SJCRH30 (cell line): Measurements from ENCODE around the gene EFNA5. TPM values are rescaled to one million over a fixed set of nuclear protein-coding genes. Genes with fewer than 3 reads are reported as not detected.
A peak's percentile ranks its signal among the peaks of the same experiment; 100 is the strongest.

Source experiments
- DNase-seq, 2 experiments: peaks; one replicate each; pipeline ENCODE4 v3.0.0-alpha.2; 2015 to 2020
- H3K27ac ChIP-seq: fragments of 250-450 bp; sonication (Bioruptor Pico); 2 replicates; pipeline ENCODE4 v1.5.1; 2020; ENCODE audit warnings: mild to moderate bottlenecking, moderate library complexity
- H3K27me3 ChIP-seq: fragments of 250-450 bp; sonication (Bioruptor Pico); 2 replicates; pipeline ENCODE4 v1.5.1; 2020; ENCODE audit warnings: mild to moderate bottlenecking, moderate library complexity
- H3K36me3 ChIP-seq: fragments of 250-450 bp; sonication (Bioruptor Pico); 2 replicates; pipeline ENCODE4 v1.5.1; 2020; ENCODE audit warnings: mild to moderate bottlenecking, moderate library complexity
- H3K4me1 ChIP-seq: fragments of 250-450 bp; sonication (Bioruptor Pico); 2 replicates; pipeline ENCODE4 v1.5.1; 2020; ENCODE audit warnings: mild to moderate bottlenecking, moderate library complexity
- H3K4me3 ChIP-seq: fragments of 250-450 bp; sonication (Bioruptor Pico); 2 replicates; pipeline ENCODE4 v1.5.1; 2020; ENCODE audit warnings: mild to moderate bottlenecking, moderate library complexity
- H3K9me3 ChIP-seq: fragments of 250-450 bp; sonication (Bioruptor Pico); replicated peaks from 2 replicates; pipeline ENCODE4 v1.5.1; 2020; ENCODE audit warnings: mild to moderate bottlenecking, moderate library complexity
- total RNA-seq: library from RNA; depleted of rRNA; stranded (reverse); fragments of >200 nt; shearing (Covaris generic); gene quantifications from 2 replicates; pipeline ENCODE4 v1.2.3, GENCODE V29; 2014

Gene EFNA5
- total RNA-seq, 1 experiment from 2014 or later = 41.3 TPM

DNA sequence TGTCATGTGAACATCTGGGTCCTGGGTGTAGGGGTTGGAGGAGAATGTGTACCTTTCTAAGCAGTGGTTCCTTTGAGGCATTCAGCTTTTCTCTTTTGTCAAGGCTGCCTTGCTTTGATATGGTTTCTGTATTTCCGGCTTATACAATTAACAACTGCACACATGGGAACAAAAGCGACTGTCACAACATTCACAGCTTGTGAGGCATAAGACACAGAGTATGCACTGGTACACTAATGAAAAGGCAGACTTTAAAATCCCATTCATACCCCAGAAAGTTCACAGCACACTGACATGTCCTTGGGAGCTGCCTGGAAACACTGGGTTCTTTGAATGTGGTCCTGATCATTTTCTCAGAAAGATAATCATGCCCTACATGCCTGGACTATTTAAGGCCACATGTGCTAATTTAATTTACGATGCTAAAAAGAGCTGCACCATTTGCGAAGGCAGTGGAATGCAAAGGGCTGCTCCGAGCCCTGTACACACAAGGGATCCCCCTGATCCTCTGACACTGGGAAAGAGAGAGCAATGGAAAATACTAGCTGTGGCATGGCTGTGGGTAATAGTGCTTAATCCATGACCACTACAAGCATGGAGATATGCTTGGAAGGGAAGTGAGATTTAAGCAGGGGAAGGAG, 131.8 kb downstream of the EFNA5 start:
- no peak for DNase-seq
- no peak overlapping the region for H3K4me3 ChIP-seq
- H3K36me3 ChIP-seq = no peaks in the 10 kb centered on the region
- no peaks in the 10 kb centered on the region for H3K9me3 ChIP-seq
- H3K27me3 ChIP-seq = no peaks in the 10 kb centered on the region
- H3K4me1 ChIP-seq = peaks cover 24% of the 10 kb centered on the region
- no peak overlapping the region for H3K27ac ChIP-seq

DNA sequence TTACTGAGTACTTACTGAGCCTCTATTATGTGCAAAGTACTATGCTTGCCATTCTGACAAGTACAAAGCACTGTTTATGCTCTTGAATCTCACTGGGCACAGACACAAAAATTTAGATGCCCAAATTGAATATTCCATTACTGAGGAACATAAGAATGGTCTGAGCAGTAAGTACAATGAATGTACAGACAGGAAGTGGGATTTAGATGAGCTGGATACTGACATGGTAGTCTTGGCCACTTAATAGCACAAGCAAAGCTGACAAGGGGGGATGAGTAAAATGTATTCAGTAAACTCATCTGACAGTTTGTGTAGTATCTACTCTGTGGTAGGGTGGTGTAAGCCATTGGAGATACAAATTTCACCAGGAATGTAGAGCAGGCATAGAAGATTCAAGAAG, 132.4 kb downstream of the EFNA5 start:
- no peaks in the 10 kb centered on the region for H3K36me3 ChIP-seq
- no peak overlapping the region for H3K4me3 ChIP-seq
- H3K4me1 ChIP-seq = peaks cover 19% of the 10 kb centered on the region
- no peaks in the 10 kb centered on the region for H3K27me3 ChIP-seq
- no peaks in the 10 kb centered on the region for H3K9me3 ChIP-seq
- no peak overlapping the region for H3K27ac ChIP-seq
- no peak for DNase-seq

DNA sequence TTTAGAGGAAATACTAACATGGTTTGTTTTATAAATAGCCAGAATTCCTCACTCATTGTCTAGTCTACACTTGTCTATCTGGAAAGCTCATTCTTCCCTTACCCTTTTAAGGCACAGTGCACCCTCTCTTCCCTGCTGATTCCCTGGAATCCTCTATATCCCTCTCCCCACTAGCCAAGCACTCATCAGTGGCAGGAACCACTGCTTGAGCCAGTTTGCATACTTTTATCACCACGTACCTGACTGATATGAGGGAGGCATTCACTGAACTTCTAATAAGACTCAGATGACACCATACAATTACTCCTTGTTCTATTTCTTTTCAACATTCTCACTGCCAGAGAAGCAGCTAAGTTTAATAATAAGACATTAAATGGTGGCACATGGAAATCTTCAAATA, 134.9 kb downstream of the EFNA5 start:
- no peaks in the 10 kb centered on the region for H3K9me3 ChIP-seq
- no peaks in the 10 kb centered on the region for H3K36me3 ChIP-seq
- H3K4me3 ChIP-seq = no peak overlapping the region
- DNase-seq = no peak
- H3K27ac ChIP-seq = no peak overlapping the region
- no peaks in the 10 kb centered on the region for H3K27me3 ChIP-seq
- peaks cover 17% of the 10 kb centered on the region for H3K4me1 ChIP-seq

DNA sequence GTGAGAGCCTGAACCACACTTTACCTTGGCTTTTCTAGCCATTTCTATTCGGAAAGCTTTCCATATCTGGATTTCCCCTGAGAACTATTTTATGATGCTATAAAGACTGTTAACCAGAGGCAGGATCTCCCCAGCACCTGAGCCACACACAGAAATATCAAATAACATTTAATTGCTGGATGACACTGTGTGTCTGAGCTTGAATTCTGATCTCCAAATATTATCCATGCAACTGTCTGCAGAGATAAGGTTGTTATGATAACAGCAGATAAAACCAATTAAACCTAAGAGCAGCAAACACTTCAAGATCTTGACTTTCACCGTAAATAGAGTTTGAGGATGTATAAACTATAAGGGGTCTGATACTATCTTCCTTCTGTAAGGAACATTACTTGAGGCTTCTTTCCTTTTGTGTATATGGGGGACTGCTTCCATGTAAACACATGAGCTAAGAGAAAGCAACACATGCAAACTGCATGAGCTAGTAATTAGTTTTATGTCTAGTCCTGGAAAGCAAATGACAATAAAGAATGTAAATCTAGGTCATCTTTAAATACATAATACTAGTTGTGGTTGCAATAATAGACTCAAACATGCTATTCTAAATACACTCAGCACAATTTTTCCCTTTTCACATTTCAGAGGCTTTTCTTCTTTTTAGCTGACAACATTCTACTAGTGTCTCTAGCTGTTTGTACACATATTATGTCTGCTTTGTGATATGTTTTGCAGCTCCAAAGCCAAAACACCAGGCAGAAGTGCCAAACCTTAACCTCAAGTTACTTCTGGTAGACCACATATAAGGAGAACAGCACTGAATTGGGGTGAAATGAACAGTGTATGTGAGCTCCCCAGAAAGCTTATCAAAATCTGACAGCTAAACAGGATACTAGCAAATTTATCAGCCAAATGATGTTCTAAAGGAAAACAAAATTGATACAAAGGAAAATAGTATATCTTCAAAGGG, 136.5 kb downstream of the EFNA5 start:
- H3K27me3 ChIP-seq = no peaks in the 10 kb centered on the region
- no peaks in the 10 kb centered on the region for H3K9me3 ChIP-seq
- peaks cover 17% of the 10 kb centered on the region for H3K4me1 ChIP-seq
- H3K4me3 ChIP-seq = no peak overlapping the region
- no peak overlapping the region for H3K27ac ChIP-seq
- H3K36me3 ChIP-seq = no peaks in the 10 kb centered on the region
- DNase-seq = no peak

DNA sequence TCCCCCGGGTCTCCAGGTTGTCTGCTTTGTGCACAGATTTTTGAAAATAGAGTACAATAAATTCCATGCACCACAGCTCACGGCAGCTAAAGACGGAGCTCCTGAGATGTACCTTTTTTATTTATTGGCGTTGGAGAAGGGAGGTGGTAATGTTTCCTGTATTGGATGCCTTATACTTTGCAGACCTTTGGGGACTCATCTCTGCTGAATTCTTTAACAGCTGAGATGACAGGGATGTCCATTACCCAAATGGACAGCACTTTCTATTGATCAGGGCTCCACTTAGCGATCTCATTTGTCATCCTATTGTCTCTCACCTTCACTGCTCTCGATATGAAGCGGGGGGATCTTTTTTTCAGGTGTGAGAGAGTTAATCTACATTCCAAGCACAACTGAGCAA, 137.8 kb downstream of the EFNA5 start:
- no peak overlapping the region for H3K4me3 ChIP-seq
- peak overlapping the region; percentile 31; the same call in 1 of the 2 replicates for H3K27ac ChIP-seq
- H3K27me3 ChIP-seq = no peaks in the 10 kb centered on the region
- H3K36me3 ChIP-seq = peaks cover 2% of the 10 kb centered on the region; the same call in 1 of the 2 replicates
- H3K4me1 ChIP-seq = peaks cover 17% of the 10 kb centered on the region
- DNase-seq = no peak
- H3K9me3 ChIP-seq = no peaks in the 10 kb centered on the region

DNA sequence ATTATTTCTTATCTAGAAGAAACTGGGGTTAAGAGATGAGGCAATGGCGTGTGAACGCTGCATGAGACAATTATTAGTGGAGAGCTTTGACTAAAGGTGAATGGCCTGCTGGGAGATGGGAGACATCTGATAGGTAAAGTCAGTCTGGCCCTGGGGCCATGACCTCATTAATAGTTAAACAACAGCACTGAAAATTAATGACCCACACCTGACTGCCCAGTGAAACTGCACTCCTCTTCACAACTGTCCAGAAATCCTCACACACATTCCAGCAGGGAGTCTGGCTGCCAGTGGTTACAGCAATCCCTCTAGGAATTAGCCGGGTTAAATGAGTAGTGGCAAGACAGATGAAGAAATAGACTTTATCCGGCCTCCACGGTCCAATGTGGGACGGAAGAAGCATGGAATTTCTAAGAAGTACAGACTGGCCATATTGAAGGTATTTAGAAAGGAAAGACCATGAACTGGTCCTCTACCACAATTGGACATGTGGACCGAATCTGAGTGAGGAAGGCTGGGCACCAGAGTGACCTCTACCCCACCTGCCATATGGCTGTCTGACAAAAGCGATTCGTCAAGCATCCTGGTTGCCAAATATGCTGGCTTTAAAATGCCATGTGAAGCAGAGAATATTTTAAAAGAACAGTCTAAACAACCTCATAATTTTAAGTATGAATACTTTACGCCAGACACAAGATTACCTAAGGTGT, 138.4 kb downstream of the EFNA5 start:
- DNase-seq = peak; percentile 35 to 48
- H3K4me1 ChIP-seq = peaks cover 17% of the 10 kb centered on the region
- H3K36me3 ChIP-seq = peaks cover 2% of the 10 kb centered on the region; the same call in 1 of the 2 replicates
- H3K9me3 ChIP-seq = no peaks in the 10 kb centered on the region
- H3K4me3 ChIP-seq = no peak overlapping the region
- H3K27ac ChIP-seq = peak overlapping the region; percentile 31
- no peaks in the 10 kb centered on the region for H3K27me3 ChIP-seq

DNA sequence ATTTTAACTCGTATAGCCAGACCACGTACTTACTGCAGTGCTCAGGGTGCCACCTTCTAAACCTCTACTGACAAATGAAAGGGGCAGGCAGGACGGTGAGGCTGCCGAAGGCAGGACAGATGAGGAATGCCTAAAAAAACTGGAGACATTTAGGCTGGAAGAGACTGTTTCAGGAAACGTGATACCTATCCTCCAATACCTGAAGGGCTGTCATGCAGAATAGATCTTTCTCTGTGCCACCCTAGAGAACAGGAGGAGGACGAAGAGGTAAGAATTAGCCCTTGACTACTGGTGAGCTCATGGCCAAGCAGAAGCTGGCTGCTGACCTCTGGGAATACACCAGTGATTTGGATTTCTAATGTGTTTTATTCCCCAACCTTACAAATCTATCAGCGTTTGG, 139.4 kb downstream of the EFNA5 start:
- Histone ChIP-seq H3K27ac (no peak overlapping the region), H3K27me3 (no peaks in the 10 kb centered on the region), H3K4me1 (peaks cover 21% of the 10 kb centered on the region), H3K36me3 (peaks cover 2% of the 10 kb centered on the region; the same call in 1 of the 2 replicates), H3K4me3 (no peak overlapping the region), H3K9me3 (no peaks in the 10 kb centered on the region)
- DNase-seq = no peak

DNA sequence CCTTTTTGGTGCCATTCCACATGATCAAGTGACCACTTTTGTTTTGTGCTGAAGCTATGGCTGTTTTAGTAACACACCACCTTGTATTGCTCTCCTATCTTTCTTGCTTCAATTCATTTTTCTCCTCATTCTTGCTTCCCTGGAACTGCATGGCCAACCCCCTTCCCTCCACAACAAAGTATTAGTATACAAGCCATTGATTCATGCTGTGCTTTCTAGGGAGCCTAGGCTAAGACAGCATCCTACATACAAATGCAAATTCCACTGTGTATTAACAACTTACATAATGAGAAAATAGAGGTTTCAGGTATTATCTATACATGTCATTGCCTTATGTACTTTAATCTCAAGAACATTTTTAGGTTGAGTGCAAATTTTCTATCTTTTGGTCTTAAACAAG, 141.1 kb downstream of the EFNA5 start:
- Histone ChIP-seq H3K9me3 (no peaks in the 10 kb centered on the region), H3K36me3 (peaks cover 2% of the 10 kb centered on the region; the same call in 1 of the 2 replicates), H3K27me3 (no peaks in the 10 kb centered on the region), H3K4me1 (peaks cover 21% of the 10 kb centered on the region), H3K27ac (no peak overlapping the region), H3K4me3 (no peak overlapping the region)
- no peak for DNase-seq

DNA sequence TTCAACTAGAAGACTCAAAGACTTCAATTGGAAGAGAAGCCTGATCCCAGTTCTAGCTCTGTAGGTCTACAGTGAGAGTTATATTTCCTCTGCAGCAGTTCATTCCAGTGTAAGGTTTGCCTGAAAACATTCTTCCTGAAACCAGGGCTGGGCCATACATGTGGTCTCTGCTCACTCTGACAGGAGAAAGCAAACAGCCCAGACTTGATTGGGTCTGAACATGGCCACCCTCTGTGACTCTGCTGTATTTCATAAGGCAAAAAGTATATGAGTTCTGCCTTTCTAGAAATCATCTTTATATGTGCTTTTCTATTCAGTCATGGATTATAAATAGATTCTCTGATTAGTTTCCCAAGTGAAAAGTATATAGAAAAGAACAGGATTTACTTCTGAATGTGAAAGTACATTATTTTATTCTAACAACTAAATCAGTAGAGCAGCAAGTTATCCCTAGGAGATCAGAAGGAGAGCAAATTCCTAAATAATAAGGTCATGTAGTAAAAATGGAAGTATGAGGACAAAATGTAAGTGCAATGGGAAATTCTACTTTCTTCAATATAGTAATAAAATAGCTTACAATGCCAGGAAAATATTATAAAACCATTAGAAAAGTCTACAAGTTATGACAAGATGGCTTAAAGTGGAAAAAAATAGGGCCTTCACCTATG, 144.3 kb downstream of the EFNA5 start:
- Histone ChIP-seq H3K27me3 (no peaks in the 10 kb centered on the region), H3K9me3 (no peaks in the 10 kb centered on the region), H3K36me3 (peaks cover 2% of the 10 kb centered on the region; the same call in 1 of the 2 replicates), H3K4me1 (peaks cover 4% of the 10 kb centered on the region; the same call in 1 of the 2 replicates), H3K4me3 (no peak overlapping the region), H3K27ac (no peak overlapping the region)
- no peak for DNase-seq

DNA sequence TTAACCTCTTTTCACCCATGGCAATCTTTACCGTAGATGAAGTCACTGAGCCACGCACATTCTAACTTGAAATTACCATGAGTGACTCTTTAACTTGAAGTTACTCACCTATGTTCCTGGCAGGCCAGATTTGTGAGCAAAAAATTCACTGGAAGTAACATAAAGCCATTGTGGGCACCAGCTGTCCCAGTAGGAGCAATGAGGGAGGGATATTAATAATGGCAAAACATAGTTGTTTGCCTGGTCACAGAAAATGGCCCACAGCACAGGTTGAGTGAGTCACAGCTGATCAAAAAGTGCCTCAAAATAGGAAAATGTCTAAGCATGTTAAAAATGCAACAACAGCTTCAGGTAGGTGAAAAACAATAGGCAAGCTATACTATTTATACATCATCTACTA, 146.6 kb downstream of the EFNA5 start:
- Histone ChIP-seq H3K9me3 (no peaks in the 10 kb centered on the region), H3K27me3 (no peaks in the 10 kb centered on the region), H3K27ac (no peak overlapping the region), H3K4me3 (no peak overlapping the region), H3K36me3 (peaks cover 2% of the 10 kb centered on the region; the same call in 1 of the 2 replicates), H3K4me1 (peaks cover 9% of the 10 kb centered on the region)
- DNase-seq = no peak

DNA sequence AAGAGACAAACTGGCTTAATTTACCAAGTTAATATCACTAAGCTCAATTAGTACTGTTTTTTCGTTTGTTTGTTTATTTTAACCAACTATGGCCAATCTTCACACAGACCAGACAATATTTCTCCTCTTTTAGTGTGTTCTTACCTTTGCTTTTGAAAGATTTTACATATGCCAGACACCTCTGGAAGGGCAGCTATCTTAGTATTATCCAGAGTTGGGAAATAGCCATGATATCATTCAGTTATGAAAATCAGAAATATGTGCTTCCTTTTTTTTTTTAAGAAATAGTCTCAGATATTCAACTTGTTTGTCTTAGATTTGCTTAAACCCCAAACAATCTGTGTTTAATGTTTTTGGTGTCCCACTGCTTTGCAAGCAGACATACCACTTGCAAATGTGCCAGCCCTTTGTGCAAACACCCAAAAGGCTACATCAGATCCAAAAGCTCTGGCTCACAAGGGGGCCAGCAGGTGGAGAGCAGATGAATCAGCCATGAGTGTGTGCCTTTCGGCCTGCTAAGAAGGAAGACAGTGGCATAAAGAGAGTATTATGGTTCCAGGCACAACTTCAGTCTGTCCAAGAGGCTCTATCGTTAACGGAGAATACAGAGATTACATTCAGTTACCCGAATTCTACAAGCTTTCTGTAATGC, 147.6 kb downstream of the EFNA5 start:
- H3K4me3 ChIP-seq = no peak overlapping the region
- no peak for DNase-seq
- no peaks in the 10 kb centered on the region for H3K27me3 ChIP-seq
- no peaks in the 10 kb centered on the region for H3K9me3 ChIP-seq
- H3K4me1 ChIP-seq = peaks cover 11% of the 10 kb centered on the region
- H3K36me3 ChIP-seq = peaks cover 1% of the 10 kb centered on the region; the same call in 1 of the 2 replicates
- H3K27ac ChIP-seq = no peak overlapping the region

DNA sequence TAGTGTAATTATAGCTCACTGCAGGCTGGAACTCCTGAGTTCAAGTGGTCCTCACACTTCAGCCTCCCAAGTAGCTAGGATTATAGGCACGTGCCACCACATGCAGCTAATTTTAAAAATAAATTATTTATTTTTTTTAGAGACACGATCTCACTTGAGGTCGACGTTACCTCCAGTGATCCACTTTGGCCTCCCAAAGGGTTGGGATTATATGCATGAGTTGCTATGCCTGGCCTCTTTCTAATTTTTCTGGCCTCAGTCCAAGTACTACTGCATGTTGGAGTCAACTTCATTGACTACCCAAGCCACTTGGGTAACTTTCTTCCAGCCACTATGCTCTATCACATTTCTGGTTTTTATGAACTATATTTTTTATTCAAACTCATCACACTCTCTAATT, 148.3 kb downstream of the EFNA5 start:
- H3K9me3 ChIP-seq = no peaks in the 10 kb centered on the region
- peaks cover 11% of the 10 kb centered on the region for H3K4me1 ChIP-seq
- no peak for DNase-seq
- H3K27ac ChIP-seq = no peak overlapping the region
- H3K27me3 ChIP-seq = no peaks in the 10 kb centered on the region
- H3K4me3 ChIP-seq = no peak overlapping the region
- no peaks in the 10 kb centered on the region; the same call in 1 of the 2 replicates for H3K36me3 ChIP-seq

DNA sequence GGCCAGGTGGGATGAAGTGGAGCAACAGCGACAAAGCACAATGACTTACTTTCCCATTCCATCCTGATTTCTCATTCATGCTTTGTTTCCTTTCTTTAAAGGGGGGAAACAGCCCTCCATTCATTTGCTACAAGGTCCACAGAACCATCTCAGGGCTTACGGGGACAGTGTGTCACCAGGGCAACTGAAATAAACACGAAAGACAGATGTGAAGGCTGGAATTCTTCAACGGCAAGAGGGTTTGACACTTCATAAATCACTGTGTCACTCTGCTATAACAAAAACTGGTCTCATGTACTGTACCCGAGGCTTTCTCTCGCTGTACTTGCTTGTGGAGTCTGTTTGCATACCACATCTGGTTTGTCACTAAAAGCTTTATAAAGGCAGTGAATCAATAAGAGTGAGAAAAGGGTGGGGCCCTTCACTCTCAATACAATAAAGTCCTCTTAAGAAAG, 150.8 kb downstream of the EFNA5 start:
- no peaks in the 10 kb centered on the region; the same call in 1 of the 2 replicates for H3K36me3 ChIP-seq
- H3K4me3 ChIP-seq = no peak overlapping the region
- peaks cover 18% of the 10 kb centered on the region for H3K4me1 ChIP-seq
- no peak overlapping the region for H3K27ac ChIP-seq
- H3K27me3 ChIP-seq = no peaks in the 10 kb centered on the region
- no peak for DNase-seq
- no peaks in the 10 kb centered on the region for H3K9me3 ChIP-seq

DNA sequence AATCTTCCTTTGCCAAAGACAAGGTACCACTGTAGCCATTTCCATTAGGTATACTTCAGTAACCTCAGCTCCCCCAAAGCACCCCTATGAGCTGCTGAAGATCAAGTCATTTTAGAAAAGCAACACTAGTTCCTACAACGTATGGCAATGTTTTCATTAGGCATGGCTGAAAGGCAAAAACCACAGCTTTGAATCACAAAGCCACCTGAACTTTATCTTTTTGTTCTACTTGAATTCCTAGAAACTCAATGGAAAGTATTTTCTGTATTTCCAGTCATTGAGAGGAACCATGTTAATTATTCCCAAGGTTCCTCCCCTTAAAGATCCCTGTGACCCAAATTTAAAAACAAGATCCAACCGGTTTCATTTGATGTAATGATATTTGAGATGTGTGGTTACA, 152.1 kb downstream of the EFNA5 start:
- Histone ChIP-seq H3K36me3 (no peaks in the 10 kb centered on the region), H3K4me3 (no peak overlapping the region), H3K27ac (no peak overlapping the region), H3K4me1 (peaks cover 23% of the 10 kb centered on the region), H3K27me3 (no peaks in the 10 kb centered on the region), H3K9me3 (no peaks in the 10 kb centered on the region)
- no peak for DNase-seq
